ENCODE results near the gene TMEM215. TPM values are rescaled to one million over a fixed set of nuclear protein-coding genes. Genes with fewer than 3 reads are reported as not detected.
"Not testable (repeated sequence)": the region's sequence is repeated elsewhere in the genome, so short reads cannot be mapped to it uniquely, and the experiment has no call there.

Gene TMEM215, protein sequence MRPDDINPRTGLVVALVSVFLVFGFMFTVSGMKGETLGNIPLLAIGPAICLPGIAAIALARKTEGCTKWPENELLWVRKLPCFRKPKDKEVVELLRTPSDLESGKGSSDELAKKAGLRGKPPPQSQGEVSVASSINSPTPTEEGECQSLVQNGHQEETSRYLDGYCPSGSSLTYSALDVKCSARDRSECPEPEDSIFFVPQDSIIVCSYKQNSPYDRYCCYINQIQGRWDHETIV
- not detected for total RNA-seq

DNA sequence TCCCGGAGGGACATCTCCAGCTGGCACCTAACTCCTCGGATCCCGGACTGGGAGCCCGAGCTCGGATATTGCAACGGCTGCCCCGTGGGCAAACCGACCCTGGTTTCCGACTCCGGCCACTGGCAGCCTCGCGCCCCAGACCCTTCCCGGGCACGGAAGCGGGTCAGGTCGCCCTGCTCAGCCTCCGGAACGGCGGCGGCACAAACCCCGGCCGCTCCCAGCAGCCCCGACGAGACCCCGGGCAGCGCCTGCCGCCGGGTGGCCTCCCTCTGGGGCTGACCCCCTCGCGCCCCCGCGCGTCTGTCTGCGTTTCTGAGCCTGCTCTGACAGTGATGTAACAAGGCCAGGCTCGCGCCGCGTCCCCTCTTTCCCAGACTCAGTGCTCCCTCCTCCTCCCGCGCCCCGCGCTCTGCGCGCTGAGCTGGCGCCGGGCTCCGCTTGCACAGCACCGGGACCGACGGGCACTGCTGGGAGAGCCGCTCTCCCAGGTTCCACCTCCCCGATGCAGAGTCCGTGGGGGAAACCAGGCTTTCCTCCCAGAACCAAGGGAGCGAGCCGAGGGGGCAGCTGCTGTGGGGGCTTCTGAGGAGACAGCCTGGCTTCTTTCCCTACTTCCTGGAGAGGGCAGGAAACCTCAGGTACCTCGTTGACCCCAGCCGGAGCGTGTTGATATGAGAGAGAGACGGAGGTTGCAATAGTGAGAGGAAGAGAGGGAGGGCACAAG lies at the start of gene TMEM215:
TMEM215 (plus strand) TSS at position 373 of the 724 bp plus-strand sequence. CDS start 644 bp downstream, outside the sequence.
- ATAC-seq, result no peak

- no peak for ATAC-seq
These were observed 47.9 kb upstream of the TMEM215 start for GRCh38 chr9:32735476-32735875.

GRCh38 chr9:32737378-32737777 lies 46.0 kb upstream of the TMEM215 start:
- no peak for ATAC-seq

DNA sequence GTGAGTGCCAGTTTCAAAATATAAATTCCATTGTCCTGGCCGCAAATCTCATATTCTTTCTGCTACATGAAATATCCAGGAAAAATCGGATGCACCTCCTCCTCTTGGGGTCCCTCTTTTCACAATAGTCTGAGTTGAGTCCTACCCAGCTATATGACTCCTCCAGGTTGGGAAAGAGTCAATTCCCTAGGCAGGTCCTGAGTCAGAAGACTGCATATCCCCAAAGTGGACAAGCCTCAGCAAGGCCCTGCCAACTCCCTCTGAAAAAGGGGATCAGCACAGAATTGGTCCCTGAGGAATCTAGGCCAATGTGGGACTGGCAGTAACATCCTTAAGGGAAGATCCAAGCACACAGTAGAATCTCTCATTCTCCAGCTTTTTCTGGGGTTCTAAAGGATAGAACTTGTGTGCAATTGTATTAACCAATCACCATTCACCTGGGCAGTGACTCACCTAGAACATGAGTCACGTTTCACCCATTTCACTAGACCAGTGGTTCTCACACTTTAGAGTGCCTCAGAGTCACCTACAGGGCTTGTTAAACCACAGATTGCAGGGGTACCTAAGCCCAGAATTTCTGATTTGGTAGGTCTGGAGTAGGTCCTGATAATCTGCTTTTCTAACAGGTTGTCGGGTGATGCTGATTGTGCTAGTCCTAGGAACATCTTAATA lies 44.7 kb upstream of the TMEM215 start:
- ATAC-seq, result peak; percentile 82

DNA sequence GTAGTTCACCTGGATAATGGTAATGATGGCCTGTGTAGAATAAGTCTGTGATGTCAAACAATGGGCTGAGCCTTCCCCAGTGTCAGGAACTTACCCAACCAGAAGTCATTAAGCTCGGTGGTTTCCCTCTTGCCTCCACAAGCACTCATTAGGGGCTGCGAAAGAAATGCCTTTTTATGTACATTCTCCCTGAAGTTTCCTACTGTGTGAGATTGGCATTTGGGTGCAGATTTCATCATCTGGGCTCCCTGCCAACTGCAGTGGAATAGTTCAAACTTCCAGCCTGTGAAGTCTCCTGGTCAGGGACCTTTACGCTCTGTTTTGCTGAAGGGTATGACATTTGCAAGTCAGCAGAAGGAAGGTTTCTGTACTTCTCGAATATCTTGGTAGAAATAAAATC lies 41.6 kb upstream of the TMEM215 start:
- peak; percentile 63 for ATAC-seq

- peak; percentile 86 for ATAC-seq
These were observed 41.0 kb upstream of the TMEM215 start for GRCh38 chr9:32742296-32742695.

DNA sequence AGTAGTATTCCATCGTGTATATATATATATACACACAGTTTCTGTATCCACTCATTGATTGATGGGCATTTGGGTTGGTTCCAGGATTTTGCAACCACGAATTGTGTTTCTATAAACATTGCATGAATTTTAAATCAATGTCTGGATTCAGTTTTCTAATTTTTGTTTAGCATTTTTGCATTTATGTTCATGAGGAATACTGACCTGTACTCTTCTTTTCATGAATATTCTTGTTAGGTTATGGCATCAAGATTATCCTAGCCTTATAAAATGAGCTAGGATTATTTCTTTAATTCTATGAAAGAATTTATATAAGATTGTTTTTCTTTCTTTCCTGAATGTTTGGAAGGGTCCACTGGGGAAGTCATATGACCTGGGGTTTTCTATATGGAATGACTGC lies 35.3 kb upstream of the TMEM215 start:
- ATAC-seq, result no peak

- ATAC-seq, result no peak
These were observed 27.6 kb upstream of the TMEM215 start for GRCh38 chr9:32755730-32756129.

DNA sequence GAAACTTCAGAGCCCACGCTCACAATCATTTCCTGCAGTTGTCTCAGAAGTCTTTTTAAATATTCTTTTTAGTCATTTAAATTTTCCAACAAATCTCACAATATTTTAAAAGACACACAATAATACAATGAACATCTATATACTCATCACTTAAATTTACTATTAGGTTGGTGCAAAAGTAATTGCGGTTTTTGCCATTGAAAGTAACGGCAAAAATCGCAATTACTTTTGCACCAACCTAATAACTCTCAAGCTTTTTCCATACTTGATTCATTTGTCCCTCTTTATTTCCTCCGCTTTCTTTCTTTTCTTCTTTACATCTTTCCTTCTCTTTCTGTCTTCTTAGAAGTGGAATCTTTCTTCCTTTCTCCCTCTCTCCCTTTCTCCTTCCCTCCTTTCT lies 19.2 kb upstream of the TMEM215 start:
- no peak for ATAC-seq

DNA sequence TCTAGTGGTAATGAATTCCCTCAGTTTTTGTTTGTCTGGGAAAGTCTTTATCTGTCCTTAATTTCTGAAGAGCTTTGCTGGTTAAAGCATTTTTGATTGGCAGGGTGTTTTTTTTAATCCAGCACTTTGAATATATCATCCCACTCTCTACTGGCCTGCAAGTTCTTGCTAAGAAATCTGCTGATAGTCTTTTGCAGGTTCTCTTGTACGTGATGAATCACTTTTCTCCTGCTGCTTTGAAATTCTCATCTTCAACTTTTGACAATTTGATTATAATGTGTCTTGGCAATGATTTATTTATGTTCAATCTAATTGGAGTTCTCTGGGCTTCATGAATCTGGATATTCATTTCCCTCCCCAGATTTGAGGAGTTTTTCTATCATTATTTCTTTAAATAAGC lies 8.1 kb upstream of the TMEM215 start:
- ATAC-seq, result no peak

DNA sequence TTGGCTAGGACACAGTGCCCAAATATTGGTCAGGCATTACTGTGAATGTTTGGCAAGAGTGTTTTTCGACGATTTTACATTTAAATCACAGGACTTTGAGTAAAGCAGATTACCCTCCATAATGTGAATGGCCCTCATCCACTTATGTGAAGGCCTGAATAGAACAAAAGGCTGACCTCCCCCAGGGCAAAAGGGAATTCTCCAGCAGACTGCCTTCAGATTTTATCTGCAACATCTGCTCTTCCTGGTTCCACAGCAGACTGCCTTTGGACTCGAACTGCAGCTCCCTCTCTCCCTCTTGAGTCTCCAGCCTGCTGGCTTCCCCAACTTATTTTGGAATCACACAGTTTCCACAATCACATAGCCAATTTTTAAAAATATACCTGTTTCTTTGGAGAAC lies 7.1 kb upstream of the TMEM215 start:
- no peak for ATAC-seq

DNA sequence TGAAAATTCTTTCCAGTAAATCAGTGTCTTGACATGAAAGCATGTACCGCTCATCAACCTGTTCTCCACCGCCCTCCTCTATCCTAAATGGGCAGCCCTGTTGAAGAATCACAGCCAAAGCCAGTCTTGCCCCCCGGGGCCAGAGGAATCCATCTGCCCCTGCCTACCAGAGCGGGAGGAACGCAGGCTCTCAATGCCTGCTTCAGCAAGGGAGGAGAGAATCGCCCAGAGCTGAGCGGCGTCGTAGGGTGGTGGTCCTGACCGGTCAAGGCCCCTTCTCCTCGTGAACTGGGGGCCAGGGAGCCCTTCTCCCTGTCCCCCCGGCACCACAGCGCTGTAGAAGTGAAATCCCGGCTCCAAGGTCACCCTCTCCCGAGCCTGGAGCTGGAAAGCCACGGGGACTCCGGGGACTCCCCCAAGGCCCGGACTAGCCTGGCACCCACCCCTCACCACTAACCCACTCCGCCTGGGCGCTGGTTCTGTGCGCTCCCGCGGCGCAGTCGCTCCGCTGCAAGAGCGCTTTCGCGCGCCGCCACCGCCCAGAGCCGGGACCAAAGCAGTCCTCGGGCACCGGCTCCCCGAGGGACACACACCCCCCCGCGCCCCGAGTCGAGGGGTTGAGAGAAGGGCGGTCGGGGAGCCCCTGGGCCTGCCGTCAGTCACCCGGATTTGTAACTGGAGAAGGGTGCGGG lies 718 bp upstream of the TMEM215 start:
- ATAC-seq, result no peak

DNA sequence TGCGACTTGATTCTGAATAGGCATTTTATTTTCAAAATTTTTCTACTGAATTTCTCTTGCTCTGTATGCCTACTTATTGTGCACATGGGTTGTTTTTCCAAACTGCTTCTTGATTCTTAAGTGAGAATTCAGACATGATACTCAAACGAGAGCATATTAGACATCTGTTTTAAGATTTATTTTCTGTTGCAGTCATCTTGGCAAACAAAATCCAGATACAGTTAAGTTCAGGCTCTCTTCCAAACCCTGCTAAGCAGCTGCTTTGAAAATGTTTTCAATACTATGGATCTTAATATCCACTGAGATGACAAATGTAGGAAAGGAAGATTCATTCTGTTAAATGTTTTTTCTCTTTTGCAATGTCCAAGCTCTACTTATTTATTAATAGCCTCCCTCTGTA lies 4.5 kb downstream of the TMEM215 start:
- no peak for ATAC-seq

DNA sequence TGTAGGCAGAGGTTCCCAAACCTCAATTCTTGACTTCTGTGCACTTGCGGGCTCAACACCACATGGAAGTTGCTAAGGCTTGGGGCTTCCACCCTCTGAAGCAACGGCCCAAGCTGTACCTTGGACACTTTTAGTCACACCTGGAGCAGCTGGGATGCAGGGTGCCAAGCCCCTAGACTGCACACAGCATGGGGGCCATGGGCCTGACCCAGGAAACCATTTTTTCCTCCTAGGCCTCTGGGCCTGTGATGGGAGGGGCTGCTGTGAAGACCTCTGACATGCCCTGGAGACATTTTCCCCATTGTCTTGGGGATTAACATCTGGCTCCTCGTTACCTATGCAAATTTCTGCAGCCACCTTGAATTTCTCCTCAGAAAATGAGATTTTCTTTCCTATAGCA lies 12.7 kb downstream of the TMEM215 start:
- not testable (repeated sequence) for ATAC-seq

DNA sequence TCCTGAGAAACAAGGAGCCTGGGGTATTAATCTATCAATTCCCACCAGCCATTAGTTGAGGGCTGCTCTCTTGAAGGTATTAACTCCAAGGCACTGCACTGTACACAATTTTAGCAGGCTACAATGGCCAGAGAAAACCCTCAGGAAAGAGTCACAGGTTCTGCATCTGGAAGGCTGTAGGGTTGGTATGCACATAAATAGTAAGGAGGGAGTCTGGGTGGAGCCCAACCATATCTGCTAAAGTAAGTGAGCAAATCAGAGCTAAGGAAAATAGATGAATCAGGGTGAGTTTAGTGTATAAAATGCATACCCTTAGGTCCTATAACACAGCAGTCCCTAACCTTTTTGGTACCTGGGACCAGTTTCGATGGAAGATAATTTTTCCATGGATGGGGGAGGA lies 18.2 kb downstream of the TMEM215 start:
- no peak for ATAC-seq

DNA sequence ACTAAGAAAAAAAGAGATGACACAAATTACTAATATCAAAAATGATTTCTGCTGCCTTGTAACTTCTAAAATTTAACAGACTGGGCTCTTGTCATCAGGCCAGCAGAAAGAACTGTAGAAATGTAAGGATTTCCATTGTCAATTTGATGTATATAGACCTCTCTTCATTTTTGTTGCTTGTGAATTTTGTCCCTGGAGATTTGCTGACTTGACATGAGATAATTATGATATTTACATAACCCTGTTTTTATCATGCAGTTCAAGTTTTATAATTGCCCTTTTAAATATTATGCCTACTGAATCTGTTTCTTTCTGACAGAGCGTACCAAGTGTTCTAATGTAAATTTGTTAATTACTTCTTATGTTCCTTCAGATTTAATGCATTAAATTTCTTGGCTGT lies 23.9 kb downstream of the TMEM215 start:
- no peak for ATAC-seq

- ATAC-seq, result no peak
These were observed 27.9 kb downstream of the TMEM215 start for GRCh38 chr9:32811246-32811645.

- no peak for ATAC-seq
These were observed 37.0 kb downstream of the TMEM215 start for GRCh38 chr9:32820322-32820721.

- ATAC-seq, result no peak
These were observed 39.8 kb downstream of the TMEM215 start for GRCh38 chr9:32823101-32823500.

DNA sequence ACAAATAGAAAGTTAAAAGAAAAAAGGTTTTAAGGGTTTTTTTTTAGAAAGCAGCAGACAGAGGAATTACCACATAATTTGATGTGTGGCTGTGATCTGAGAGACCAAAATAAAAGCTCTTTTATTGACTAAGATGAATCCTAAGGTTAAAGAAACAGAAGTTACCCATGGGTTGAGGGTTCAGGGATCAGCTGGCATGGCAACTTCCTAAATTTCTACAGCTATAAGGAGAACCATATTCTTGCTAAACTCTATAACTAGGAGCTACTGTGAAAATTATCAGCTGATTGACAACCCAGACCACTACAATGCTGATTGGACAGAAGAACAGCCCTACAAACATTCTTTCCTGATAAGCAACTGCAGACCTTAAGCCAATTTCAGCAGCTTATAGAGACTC lies 40.2 kb downstream of the TMEM215 start:
- ATAC-seq, result no peak

GRCh38 chr9:32825203-32825602 lies 41.9 kb downstream of the TMEM215 start:
- no peak for ATAC-seq

GRCh38 chr9:32828861-32829260 lies 45.5 kb downstream of the TMEM215 start:
- no peak for ATAC-seq

DNA sequence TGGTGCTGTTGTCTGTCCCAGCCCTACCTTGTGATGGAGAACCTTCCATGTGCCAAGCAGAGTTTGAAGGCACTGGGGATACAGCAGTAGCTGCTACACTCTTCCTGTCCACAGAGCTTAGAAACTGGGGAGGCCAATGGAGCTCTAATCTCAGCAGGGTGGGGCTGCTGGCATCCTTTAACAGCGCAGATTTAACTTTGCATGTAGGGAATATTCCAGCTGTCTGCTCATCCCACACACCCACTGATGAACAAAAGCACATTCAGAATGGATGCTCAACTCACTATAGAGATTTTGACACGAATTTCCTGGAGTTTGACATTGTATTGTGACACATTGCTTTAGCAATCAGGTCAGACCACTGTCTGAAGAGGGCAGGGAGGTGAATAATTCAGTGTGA lies 49.0 kb downstream of the TMEM215 start:
- ATAC-seq, result no peak
